ENCODE data around the gene FRMPD1. TPM values are rescaled to one million over a fixed set of nuclear protein-coding genes. Genes with fewer than 3 reads are reported as not detected.

The FRMPD1 gene
- total and polyA plus RNA-seq, 2 of the 4 experiments (the other 2 are of a cell fraction) = not detected

- Histone ChIP-seq H3K9ac (ENCODE audit: low read depth, low read length) (no peak overlapping the region), H4K8ac (ENCODE audit: low read depth in 2 of 2, low read length in 2 of 2) (peak overlapping the region in 1 of 2 experiments; percentile 52; a peak in 1 of 4 replicates), H2BK20ac (ENCODE audit: low read depth, low read length) (no peak overlapping the region), H3K27ac (ENCODE audit: insufficient read depth, low read length) (peak overlapping the region; percentile 31; the same call in 1 of the 2 replicates), H3K9me1 (ENCODE audit: insufficient read depth, low read length) (peaks cover 8% of the 10 kb centered on the region), H3K27me3 (ENCODE audit: control insufficient read depth, insufficient read depth, low read length) (no peaks in the 10 kb centered on the region), H3K4me1 (ENCODE audit: control insufficient read depth, insufficient read depth, low read length) (peaks cover 9% of the 10 kb centered on the region), H3K18ac (ENCODE audit: low read depth, low read length) (no peak overlapping the region), H3K4ac (ENCODE audit: low read depth, low read length) (no peak overlapping the region), H3K36me3 (ENCODE audit: control insufficient read depth, insufficient read depth, low read length) (peaks cover 4% of the 10 kb centered on the region), H2BK5ac (ENCODE audit: low read depth, low read length, poor library complexity, severe bottlenecking) (peak overlapping the region; percentile 82), H4K20me1 (ENCODE audit: insufficient read depth, low read length) (peaks cover 5% of the 10 kb centered on the region; the same call in 1 of the 2 replicates), H2AK5ac (ENCODE audit: low read depth, low read length) (peak overlapping the region; percentile 63; the same call in 1 of the 2 replicates), H3K9me3 (ENCODE audit: control insufficient read depth, insufficient read depth, low read length) (no peaks in the 10 kb centered on the region), H3K23ac (ENCODE audit: low read depth, low read length) (no peak overlapping the region), H2BK15ac (ENCODE audit: low read depth, low read length) (0 out of 3 replicates have a peak overlapping the region, but pooled peaks have one; percentile 32), H2AK9ac (replicated peaks; ENCODE audit: low read depth, low read length, poor library complexity) (no peak overlapping the region), H2BK120ac (ENCODE audit: low read depth, low read length) (no peak overlapping the region), H4K5ac (ENCODE audit: low read depth, low read length) (no peak overlapping the region), H3K56ac (ENCODE audit: extremely low read depth, insufficient read depth, low read length) (no peak overlapping the region), H2AFZ (replicated peaks; ENCODE audit: low read length, poor library complexity) (no peak overlapping the region), H3K14ac (replicated peaks; ENCODE audit: low read depth, low read length) (no peak overlapping the region), H3K4me2 (ENCODE audit: low read depth, low read length) (no peak overlapping the region; the same call in 1 of the 2 replicates), H3K79me1 (ENCODE audit: low read depth in 1 of 2, low read length in 2 of 2) (peaks cover 6 to 10% of the 10 kb centered on the region in 2 experiments; a peak in 3 of 4 replicates), H3K4me3 (ENCODE audit: insufficient read depth, low read depth, low read length) (no peak overlapping the region), H4K91ac (ENCODE audit: insufficient read depth, low read depth, low read length) (no peak overlapping the region)
- peak; percentile 89 for DNase-seq
- no TSS peak for BruUV-seq (replicated peaks)
- in situ Hi-C loops (cut with MboI; ENCODE audit: low sequenced_read_pairs) (no loop called here), dilution Hi-C loops (cut with HindIII; ENCODE audit: low sequenced_read_pairs, unreplicated experiment) (no loop called here), intact Hi-C loops (cut with micrococcal nuclease) (no loop called here)
- peak; percentile 73 for ATAC-seq (ENCODE audit: low read depth)
- CTCF ChIA-PET = interaction anchor here (0.6 kb wide), 1 partner anchor 446 kb away, joined by 5 read pairs; no protein-coding TSS in a partner anchor
- POLR2A ChIA-PET (ENCODE audit: unreplicated experiment) = no interaction called here
- TF ChIP-seq CEBPB (IDR thresholded peaks at IDR 0.05; ENCODE audit: low read depth, low read length) = peak; percentile 95
- TF ChIP-seq RCOR1 (IDR thresholded peaks at IDR 0.05; ENCODE audit: insufficient replicate concordance, low read length) = no peak
- TF ChIP-seq POLR2A (IDR thresholded peaks at IDR 0.05; ENCODE audit: low read depth, low read length) = no peak
- no peak for TF ChIP-seq SMC3 (IDR thresholded peaks at IDR 0.05; ENCODE audit: low read depth, low read length)
- TF ChIP-seq MXI1 (IDR thresholded peaks at IDR 0.05; ENCODE audit: borderline replicate concordance, low read depth, low read length) = no peak
- no peak for TF ChIP-seq CHD1 (IDR thresholded peaks at IDR 0.05; ENCODE audit: low read depth, low read length)
- TF ChIP-seq FOS (IDR thresholded peaks at IDR 0.05; ENCODE audit: low read depth, low read length) = no peak
- TF ChIP-seq USF2 (IDR thresholded peaks at IDR 0.05; ENCODE audit: low read depth, low read length) = no peak
- TF ChIP-seq MAFK (IDR thresholded peaks at IDR 0.05; ENCODE audit: low read depth, low read length) = peak; percentile 65
- no peak for TF ChIP-seq MAZ (IDR thresholded peaks at IDR 0.05; ENCODE audit: borderline replicate concordance, low read depth, low read length)
- TF ChIP-seq NFE2L2 (IDR thresholded peaks at IDR 0.05; ENCODE audit: low read depth, low read length) = no peak
- 93% methylated on average over 5 of the region's 7 CpGs; no CpG with 5 or more reads in 1 of the 2 experiments for WGBS, 2 experiments (ENCODE audit: extremely low coverage in 2 of 2, insufficient read length in 1 of 2)
Measured at GRCh38 chr9:37760416-37761161, 109.8 kb downstream of the FRMPD1 start.

Measured in IMR-90 (cell line).